WERI-Rb-1 (cell line): ENCODE results near the gene RMRP.
"Not testable (repeated sequence)": the region's sequence is repeated elsewhere in the genome, so short reads cannot be mapped to it uniquely, and the experiment has no call there.

Source experiments
- DNase-seq: peaks from one replicate; pipeline ENCODE4 v3.0.0-alpha.2; 2020
- H3K27ac ChIP-seq: fragments of 250-450 bp; sonication (Bioruptor Pico); 2 replicates; pipeline ENCODE4 v1.5.1; 2020; ENCODE audit warnings: mild to moderate bottlenecking, moderate library complexity
- H3K27me3 ChIP-seq: fragments of 250-450 bp; sonication (Bioruptor Pico); 2 replicates; pipeline ENCODE4 v1.5.1; 2021; ENCODE audit warnings: mild to moderate bottlenecking, low read depth, moderate library complexity; ENCODE audit not compliant: insufficient read depth, severe bottlenecking
- H3K36me3 ChIP-seq: fragments of 250-450 bp; sonication (Bioruptor Pico); 2 replicates; pipeline ENCODE4 v1.5.1; 2020; ENCODE audit warnings: mild to moderate bottlenecking, moderate library complexity
- H3K4me3 ChIP-seq: 2 replicates; pipeline ENCODE4 v1.5.1; 2011; ENCODE audit warnings: low read depth, mild to moderate bottlenecking, control low read depth, low read length
- H3K9me3 ChIP-seq: fragments of 250-450 bp; sonication (Bioruptor Pico); 2 replicates; pipeline ENCODE4 v1.5.1; 2021; ENCODE audit warnings: mild to moderate bottlenecking, moderate library complexity; ENCODE audit not compliant: severe bottlenecking
- CTCF ChIP-seq: IDR thresholded peaks from 2 replicates; pipeline ENCODE4 v1.5.1; 2011; ENCODE audit warnings: low read depth, mild to moderate bottlenecking, control low read depth, inconsistent platforms, low read length

RMRP gene

GRCh38 chr9:35650341-35651158, 7.3 kb downstream of the RMRP start, which contains the start of gene SIT1:
Gene SIT1, minus strand, starts transcription at chr9:35650931. Its CDS starts 78 bp downstream, at chr9:35650853.
- TF ChIP-seq CTCF, result no peak
- H3K36me3 ChIP-seq, result no peaks in the 10 kb centered on the region
- H3K4me3 ChIP-seq, result no peak within 1 kb of the TSS
- no peak for DNase-seq
- no peak within 1 kb of the TSS for H3K27ac ChIP-seq
- H3K27me3 ChIP-seq, result no peaks in the 10 kb centered on the region
- no peaks in the 10 kb centered on the region for H3K9me3 ChIP-seq

- no peaks in the 10 kb centered on the region for H3K9me3 ChIP-seq
- DNase-seq, result no peak
- no peaks in the 10 kb centered on the region for H3K36me3 ChIP-seq
- H3K27ac ChIP-seq, result no peak overlapping the region
- H3K27me3 ChIP-seq, result no peaks in the 10 kb centered on the region
- H3K4me3 ChIP-seq, result no peak overlapping the region
- TF ChIP-seq CTCF, result no peak
These were observed 8.1 kb downstream of the RMRP start for GRCh38 chr9:35649431-35650340.

GRCh38 chr9:35646533-35647265, 11.1 kb downstream of the RMRP start:
- Histone ChIP-seq H3K27me3 (no peaks in the 10 kb centered on the region), H3K4me3 (peak overlapping the region; percentile 81), H3K9me3 (no peaks in the 10 kb centered on the region), H3K36me3 (no peaks in the 10 kb centered on the region), H3K27ac (peak overlapping the region; percentile 74)
- DNase-seq, result peak; percentile 92
- peak; percentile 93 for TF ChIP-seq CTCF

GRCh38 chr9:35646153-35646532, 11.7 kb downstream of the RMRP start:
- H3K27ac ChIP-seq, result peak overlapping the region; percentile 74
- TF ChIP-seq CTCF, result 0 out of 2 replicates have a peak, but pooled peaks have one; percentile 27
- peak overlapping the region; percentile 81 for H3K4me3 ChIP-seq
- H3K9me3 ChIP-seq, result no peaks in the 10 kb centered on the region
- H3K36me3 ChIP-seq, result no peaks in the 10 kb centered on the region
- DNase-seq, result peak; percentile 53
- H3K27me3 ChIP-seq, result no peaks in the 10 kb centered on the region

GRCh38 chr9:35645736-35646135, 12.1 kb downstream of the RMRP start:
- not testable (repeated sequence) for H3K9me3 ChIP-seq, DNase-seq, H3K36me3 ChIP-seq, H3K27me3 ChIP-seq
- Histone ChIP-seq H3K4me3 (peak overlapping the region; percentile 81), H3K27ac (peak overlapping the region; percentile 74)

- no peak for DNase-seq
- Histone ChIP-seq H3K9me3 (peaks cover 3% of the 10 kb centered on the region), H3K36me3 (no peaks in the 10 kb centered on the region), H3K4me3 (no peak overlapping the region), H3K27ac (no peak overlapping the region), H3K27me3 (no peaks in the 10 kb centered on the region)
- TF ChIP-seq CTCF, result no peak
These were observed 14.8 kb downstream of the RMRP start for GRCh38 chr9:35643046-35643445.

GRCh38 chr9:35641478-35641877, 16.3 kb downstream of the RMRP start:
- DNase-seq, H3K36me3 ChIP-seq: not testable (repeated sequence)

GRCh38 chr9:35640431-35640830, 17.4 kb downstream of the RMRP start:
- H3K9me3 ChIP-seq, H3K27ac ChIP-seq, H3K4me3 ChIP-seq, DNase-seq, H3K27me3 ChIP-seq, H3K36me3 ChIP-seq: not testable (repeated sequence)

More at GRCh38 chr9:35641478-35641877, 16.3 kb downstream of the RMRP start:
- not testable (repeated sequence) for H3K9me3 ChIP-seq, H3K27me3 ChIP-seq, H3K27ac ChIP-seq, H3K4me3 ChIP-seq
